Hematopoietic multipotent progenitor cell treated with erythropoietin and hydrocortisone succinate and interleukin-3 and kit ligand, for 17 days (in vitro differentiated cells): ENCODE measurements around the gene CIROP.

Experiments
- DNase-seq: peaks from one replicate; pipeline ENCODE4 v3.0.0-alpha.2; 2015; ENCODE audit warnings: low spot score

The CIROP gene

DNA sequence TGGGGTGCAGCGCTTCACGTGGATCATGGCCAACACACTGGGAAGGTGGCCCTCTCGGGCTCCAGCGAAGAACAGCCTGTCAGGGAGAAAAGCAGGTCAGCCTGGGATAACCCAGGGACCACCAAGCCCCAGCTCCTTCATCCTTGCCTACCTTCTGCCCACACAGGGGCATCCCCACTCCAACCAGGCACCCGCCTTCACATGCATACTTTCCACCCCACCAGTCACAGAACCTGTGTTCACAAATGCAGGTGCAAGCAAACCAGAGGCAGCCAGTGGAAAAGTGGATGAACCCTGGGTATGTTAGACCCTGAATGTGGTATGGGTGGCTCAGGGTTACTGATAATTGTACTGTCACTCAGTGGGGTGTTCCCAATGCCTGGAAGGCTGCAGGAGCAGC, 26.7 kb upstream of the CIROP start:
- DNase-seq = no peak

DNA sequence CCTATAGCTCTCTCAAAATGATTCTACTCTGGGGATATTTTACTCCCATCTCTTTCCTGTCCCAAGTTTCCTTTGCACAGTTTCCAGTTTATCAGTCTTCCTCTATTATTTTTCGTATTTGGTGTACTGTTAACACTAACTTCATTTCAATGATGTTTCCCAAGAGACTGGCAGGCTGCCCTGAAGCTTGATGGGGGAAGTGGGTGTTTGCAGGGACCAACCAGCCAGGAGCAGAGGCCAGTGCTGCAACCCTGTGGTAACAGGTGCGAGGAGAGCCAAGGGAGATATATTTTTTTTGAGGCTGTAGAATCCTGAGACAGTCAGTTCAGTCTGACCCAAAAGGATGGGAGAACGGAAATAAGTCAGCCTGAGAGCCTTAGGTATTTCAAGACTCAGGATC, 26.1 kb upstream of the CIROP start:
- no peak for DNase-seq

- no peak for DNase-seq
Observed at GRCh38 chr14:23129759-23130316, 25.0 kb upstream of the CIROP start.

DNA sequence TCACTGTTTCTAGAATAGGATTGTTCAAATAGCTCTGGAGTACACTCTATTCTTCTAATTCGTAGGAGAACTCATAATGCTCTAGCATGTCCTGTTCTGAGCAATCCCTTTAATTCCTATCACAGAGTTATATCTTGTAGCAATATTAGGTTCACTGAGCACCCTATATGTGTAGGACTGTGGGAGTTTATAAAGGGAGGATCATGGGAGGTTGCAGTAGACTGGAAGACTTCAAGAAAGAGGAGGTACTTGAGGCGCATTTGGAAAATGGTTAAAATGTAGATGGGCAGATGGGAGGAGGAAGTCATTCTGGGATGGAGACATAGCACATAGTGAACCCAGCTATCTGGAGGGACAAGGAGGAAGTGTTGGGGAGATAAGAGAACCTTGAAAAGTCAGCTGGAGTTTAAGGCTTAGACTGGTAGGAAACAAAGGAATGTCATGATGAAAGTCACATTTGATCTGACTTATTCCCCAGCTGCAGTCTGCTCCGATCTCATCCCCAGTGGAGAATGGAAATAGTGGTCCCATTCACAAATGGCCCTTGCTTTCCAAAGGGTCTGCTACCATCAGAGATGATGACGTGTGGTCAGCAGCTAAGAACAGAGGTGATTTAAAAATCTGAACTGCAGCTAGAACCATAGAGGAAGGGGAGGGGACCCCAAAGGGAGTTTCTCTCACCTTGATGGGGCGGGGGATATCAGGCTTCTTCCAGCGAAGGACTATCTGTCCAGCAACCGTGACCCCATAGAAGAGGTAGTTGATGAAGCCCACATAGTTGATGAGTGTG, 24.4 kb upstream of the CIROP start:
- DNase-seq = no peak

DNA sequence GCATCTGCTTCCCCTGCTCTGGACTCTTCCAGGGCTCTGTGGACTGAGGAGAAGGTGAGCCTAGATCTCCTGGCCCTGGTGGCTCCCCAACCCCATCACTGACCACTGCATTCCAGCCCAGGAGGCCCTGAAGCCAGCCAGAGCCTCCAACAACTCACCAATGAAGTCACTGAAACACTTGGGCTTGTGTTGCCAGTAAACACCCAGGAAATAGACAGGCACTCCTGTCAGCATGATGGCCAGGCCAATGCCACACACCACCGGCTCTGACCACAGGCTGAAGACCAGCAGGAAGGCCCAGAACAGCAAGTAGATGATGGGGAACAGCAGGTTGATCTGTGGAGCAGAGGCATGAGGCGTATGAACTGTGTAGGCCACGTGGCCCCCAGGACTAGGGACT, 23.1 kb upstream of the CIROP start:
- no peak for DNase-seq

GRCh38 chr14:23126548-23127278, 21.9 kb upstream of the CIROP start:
- DNase-seq = no peak

- no peak for DNase-seq
Observed at GRCh38 chr14:23125933-23126524, 21.2 kb upstream of the CIROP start.

DNA sequence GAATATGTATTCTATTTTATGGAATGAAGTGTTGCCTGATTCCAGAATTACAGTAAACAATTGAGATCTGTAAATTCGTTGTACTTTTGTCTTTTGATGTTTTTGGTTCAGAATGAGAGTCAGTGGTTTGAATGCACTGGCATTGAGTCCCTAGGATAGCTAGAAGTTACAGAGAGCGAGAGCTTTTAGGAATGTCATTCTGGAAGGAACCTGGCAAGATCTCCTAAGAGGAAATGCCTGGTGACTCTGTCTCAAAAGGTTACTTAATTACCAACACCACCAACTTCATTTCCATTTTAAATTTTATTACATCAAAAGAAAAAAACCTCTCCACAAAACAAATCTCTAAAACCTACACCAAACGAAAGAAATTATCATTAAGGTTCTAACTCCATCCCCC, 20.2 kb upstream of the CIROP start:
- no peak for DNase-seq

- no peak for DNase-seq
Observed at GRCh38 chr14:23124337-23124954, 19.7 kb upstream of the CIROP start.

- DNase-seq = peak; percentile 62
Observed at GRCh38 chr14:23123419-23123818, 18.6 kb upstream of the CIROP start.

DNA sequence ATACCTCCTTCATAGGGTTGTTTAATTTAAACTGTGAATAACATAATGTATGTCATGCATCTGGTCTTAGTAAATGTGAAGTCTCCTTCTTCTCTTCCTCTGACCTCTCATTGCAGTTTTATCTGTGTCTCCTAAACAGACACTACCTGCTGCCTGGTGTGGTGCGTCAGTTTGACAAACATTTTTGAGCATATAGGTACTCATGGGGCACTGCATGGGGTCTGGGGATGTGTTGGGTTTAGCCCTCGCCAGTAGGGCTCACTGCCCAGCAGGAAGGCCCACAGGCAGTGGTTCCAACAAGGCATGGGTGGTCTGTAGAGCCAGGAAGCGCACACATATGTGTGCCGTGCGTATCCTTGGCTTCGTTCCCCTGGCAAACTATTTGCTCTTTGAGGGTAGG, 17.3 kb upstream of the CIROP start:
- DNase-seq = no peak

DNA sequence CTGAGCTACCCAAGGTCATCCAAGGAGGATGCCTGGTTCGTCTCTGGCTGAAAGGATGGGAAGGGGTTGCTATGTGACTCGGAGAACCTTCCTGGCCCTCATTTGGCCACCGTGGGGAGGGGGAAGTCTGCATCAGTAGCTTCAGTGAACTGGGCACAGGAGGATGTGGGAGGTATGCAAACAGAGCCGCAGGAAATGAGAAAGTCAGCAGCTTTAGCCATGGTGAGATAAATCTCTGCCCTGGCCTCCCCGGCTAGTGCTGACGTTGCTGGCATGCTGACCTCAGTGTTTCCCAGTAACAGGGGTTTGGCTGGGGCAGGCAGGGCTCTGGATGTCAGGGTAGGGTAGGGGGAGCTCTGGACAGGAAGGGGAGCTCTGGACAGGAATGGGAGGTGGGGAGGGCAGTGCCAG, 16.6 kb upstream of the CIROP start:
- DNase-seq = no peak

DNA sequence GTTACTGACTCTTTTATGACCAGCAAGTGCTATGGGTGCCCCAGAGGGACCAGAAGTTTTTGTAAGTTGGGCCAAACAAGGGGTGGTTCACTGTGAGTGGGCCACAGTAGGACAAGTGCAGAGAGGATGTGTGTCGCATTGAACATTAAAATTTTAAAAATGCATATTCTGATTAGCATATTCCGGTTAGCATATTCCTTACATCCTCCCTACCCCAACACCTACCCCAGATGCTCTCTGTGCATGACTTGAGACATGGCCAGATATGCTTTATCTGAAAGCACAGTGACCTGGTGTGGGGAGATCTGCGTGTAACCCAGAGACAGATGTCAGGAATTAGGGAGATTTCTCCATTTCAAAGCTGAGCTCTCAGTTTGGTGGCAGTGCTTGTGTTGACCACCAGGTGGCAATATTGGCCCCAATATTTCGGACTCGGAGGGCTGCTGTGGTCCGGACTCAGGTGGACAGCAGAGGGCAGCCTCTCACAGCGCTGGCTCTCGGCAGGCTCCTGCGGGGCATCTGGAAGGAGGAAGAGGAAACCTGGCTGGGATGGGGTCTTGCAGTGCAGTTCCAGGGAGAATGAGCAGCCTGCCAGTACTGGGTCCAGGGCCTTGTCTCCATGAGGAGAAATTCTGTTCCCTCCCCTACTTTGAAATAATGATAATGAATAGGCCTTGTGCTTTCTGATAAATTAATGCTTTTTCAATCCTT, 15.9 kb upstream of the CIROP start:
- DNase-seq = peak; percentile 93

DNA sequence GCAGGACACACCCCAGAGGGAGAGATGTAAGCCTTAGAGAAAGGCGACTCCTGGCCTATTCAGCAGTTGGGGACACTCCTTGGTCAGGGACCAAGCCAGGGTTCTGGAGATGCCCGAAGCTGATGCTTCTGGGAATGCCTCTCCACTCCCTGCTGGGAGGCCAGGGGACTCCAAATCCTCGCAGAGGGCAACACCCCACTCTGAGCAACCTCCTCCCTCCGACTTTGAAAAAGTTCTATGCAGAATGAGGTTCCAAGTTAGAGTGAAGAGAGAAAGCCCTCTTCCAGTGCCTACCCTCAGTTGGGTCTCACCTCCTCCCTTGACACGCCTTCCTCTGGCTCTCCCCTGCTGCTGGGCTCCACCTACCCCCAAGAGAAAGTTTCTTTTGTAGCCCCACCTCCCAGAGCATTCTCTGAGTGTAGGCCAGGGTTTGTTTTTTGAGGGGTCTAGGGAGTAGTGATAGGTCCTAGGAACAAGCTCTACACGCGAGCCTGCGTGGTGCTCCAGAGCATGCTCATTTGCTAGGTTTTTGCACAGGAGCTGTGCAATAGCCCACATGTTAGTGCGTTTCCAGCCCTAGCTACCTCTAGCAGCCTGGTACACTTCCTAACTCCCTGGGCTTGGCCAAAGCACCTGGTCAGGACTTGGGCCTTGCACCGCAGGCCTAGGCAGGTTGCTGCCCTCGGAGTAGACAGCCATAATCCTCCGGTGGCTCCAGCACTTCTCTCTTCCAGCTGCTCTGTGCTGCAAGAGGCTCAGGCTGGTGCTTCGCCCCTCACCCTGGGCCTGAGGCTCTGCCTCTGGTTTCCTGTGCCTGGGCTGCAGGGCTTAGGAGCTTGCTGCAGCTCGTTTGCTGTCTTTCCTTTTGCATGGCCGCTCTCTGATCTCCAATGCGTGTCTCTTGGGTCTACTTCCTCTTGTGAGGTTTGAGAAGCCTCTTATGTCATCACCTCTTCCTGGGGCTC, 14.9 kb upstream of the CIROP start:
- no peak for DNase-seq

DNA sequence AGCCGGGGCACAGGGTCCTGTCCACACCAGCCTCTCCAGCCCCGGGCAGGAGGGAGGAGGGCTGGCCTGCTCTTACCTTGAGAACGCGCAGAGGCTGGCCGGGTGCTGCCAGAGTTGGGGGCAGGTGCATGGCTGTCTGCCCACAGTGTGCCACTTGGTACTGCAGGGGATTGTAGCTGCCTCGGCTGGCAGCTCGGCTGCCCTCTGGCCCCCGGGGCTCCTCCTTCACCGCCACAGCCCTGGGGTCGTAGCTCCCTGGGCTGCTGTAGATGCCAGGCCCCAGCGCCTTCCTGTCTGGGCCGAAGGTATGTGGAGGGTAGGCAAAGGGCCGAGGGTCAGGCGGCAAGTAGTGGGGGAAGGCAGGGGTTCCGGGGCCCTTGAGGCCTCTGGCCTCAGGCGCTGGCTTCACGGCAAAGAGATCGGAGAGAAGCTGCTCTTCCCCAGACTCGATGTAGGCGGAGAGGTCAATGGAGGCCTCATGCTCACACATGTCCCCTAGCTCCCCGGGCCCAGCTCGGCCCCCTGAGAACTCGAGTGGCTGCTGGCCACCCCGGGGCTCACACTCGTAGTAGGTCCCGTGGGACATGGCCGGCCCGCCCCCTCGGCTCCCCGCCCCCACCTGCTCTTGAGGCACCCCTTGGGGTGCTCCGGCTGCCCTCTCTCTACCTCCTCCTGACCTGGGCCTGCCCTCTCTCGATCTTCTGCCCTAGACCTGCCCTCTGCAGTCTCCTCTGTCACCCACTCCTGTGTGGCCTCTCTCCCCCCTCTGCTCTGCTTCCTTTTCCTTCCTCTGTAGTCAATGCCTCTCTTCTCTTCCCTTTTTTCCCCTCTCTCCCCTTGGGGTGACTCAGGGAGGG, 13.9 kb upstream of the CIROP start, which contains the start of gene CEBPE:
TSS of gene CEBPE (minus strand) at position 750 of the 857 bp plus-strand sequence. CDS start at position 586, 164 bp downstream.
- DNase-seq = no peak

- DNase-seq = no peak
Observed at GRCh38 chr14:23117371-23118020, 12.7 kb upstream of the CIROP start.

DNA sequence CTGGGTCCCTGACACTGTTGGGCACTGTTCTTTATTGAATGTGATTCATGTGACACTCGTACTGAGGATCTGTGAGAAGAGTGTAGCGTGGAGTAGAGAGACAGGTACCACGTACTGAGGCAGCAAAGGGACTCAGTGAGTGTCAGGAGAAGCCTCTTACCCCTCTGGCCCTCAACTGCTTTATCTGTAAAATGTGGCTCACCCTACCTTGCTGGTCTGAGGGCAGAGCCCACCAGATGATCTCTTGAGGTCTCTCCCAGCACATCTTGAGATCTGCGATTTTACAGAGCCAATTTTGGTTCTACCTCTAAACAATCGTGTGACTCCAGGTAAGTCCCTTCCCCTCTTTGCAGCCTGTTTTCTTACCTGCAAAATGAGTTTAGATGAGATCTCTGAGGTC, 11.1 kb upstream of the CIROP start:
- DNase-seq = no peak

DNA sequence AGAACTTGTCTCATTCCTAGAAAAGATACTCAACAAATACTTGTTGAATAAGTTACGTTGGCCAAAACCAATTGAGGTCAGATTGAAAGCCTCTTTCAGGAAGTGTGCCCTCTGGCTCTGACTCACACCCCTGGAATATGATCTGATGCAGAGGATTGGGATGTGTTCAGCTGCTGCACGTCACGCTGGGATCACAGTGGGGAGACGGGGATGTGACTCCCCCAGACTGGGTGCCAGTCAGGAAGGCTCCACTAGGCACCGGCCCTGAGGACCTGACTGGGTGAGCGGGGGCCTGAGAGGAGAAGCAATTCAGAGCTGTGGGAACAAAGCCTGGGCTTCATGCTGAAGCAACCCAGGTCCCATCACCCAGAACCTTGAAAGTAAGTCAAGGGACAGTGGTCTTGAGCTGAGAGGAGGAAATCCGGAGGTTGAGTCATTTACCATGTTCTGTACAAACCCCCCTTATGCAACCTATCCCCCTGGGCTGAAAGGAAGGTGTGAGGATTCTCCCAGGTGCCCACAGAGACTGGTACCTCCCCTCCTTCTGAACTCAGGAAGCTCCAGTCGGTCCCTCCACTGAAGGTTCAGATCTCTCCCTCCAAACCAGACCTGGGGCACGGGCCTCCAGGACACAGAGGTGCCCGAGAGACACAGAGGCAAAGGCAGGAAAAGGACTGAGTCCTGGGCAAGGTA, 10.4 kb upstream of the CIROP start:
- no peak for DNase-seq
